Peyer's patch (tissue), 4 donors: Measurements from ENCODE around the gene OTOR. TPM values are rescaled to one million over a fixed set of nuclear protein-coding genes. Genes with fewer than 3 reads are reported as not detected.

Experiments used
- DNase-seq, 3 donors: peaks; one replicate each; pipeline ENCODE4 v3.0.0-alpha.2; 2017 to 2019
- H3K27ac ChIP-seq, 4 donors: fragments of 200-600 bp; sonication (generic); one replicate each; pipeline ENCODE4 v1.5.1; 2016 to 2019
- H3K27me3 ChIP-seq, 2 donors: fragments of 200-600 bp; sonication (generic); one replicate each; pipeline ENCODE4 v1.5.1; 2019
- H3K36me3 ChIP-seq, 3 donors: fragments of 200-600 bp; sonication (generic); one replicate each; pipeline ENCODE4 v1.5.1; 2016 to 2019
- H3K4me1 ChIP-seq, 4 donors: fragments of 200-600 bp; sonication (generic); one replicate each; pipeline ENCODE4 v1.5.1; 2016 to 2019
- H3K4me3 ChIP-seq, 4 donors: fragments of 200-600 bp; sonication (generic); 1 replicate in 3 of 4; 2 replicates in 1 of 4; pipeline ENCODE4 v1.5.1; 2016 to 2019; ENCODE audit warnings: mild to moderate bottlenecking in 1 of 4
- H3K9me3 ChIP-seq, 4 donors: fragments of 200-600 bp; sonication (generic); one replicate each; pipeline ENCODE4 v1.5.1; 2016 to 2019; ENCODE audit warnings: mild to moderate bottlenecking in 1 of 4
- CTCF ChIP-seq, 6 experiments: fragments of 450-650 bp in 4 of 6; fragments of 200-600 bp in 2 of 6; sonication (generic) in 1 of 6; IDR thresholded peaks; one replicate each; pipeline ENCODE4 v1.5.1; 2017 to 2019; ENCODE audit warnings: antibody characterized with exemption in 6 of 6, mild to moderate bottlenecking in 3 of 6, moderate library complexity in 1 of 6
- POLR2A ChIP-seq, 2 donors: fragments of 450-650 bp; IDR thresholded peaks; one replicate each; pipeline ENCODE4 v1.5.1; 2017; ENCODE audit warnings: antibody characterized with exemption in 2 of 2, mild to moderate bottlenecking in 2 of 2, moderate library complexity in 2 of 2
- total RNA-seq, 4 donors: library from RNA; depleted of rRNA; stranded (reverse); fragments of >200 nt; gene quantifications; one replicate each; pipeline ENCODE4 v1.1.0, GENCODE V29; 2016

The OTOR gene
- total RNA-seq, 4 donors from 2014 or later = not detected

- H3K27ac ChIP-seq = peak within 1 kb of the TSS; percentile 76 to 87 (median 78)
- peak; percentile 90 to 97 (median 91) for DNase-seq
- peaks cover 0 to 21% (median 0%) of the 10 kb centered on the region in 3 donors for H3K36me3 ChIP-seq
- H3K27me3 ChIP-seq = no peaks in the 10 kb centered on the region
- H3K9me3 ChIP-seq = no peaks in the 10 kb centered on the region
- peak in 1 of 6 experiments; percentile 5 for TF ChIP-seq CTCF (IDR thresholded peaks at IDR 0.05)
- TF ChIP-seq POLR2A (IDR thresholded peaks at IDR 0.05) = peak; percentile 52 to 78
- H3K4me1 ChIP-seq = peaks cover 0 to 14% (median 0%) of the 10 kb centered on the region in 4 donors
- H3K4me3 ChIP-seq = peak within 1 kb of the TSS; percentile 67 to 94 (median 86)
Measured at GRCh38 chr20:16729565-16730460, 18.3 kb upstream of the OTOR start, which contains the start of gene SNRPB2. Gene SNRPB2, plus strand, starts transcription at chr20:16730026. Its CDS starts 1,677 bp downstream, at chr20:16731703.

- H3K27me3 ChIP-seq = no peaks in the 10 kb centered on the region
- H3K9me3 ChIP-seq = no peaks in the 10 kb centered on the region
- TF ChIP-seq POLR2A (IDR thresholded peaks at IDR 0.05) (no peak), CTCF (IDR thresholded peaks at IDR 0.05) (no peak)
- no peak overlapping the region for H3K27ac ChIP-seq
- no peak overlapping the region for H3K4me3 ChIP-seq
- H3K36me3 ChIP-seq = peaks cover 0 to 46% (median 0%) of the 10 kb centered on the region in 3 donors
- H3K4me1 ChIP-seq = peaks cover 0 to 14% (median 0%) of the 10 kb centered on the region in 4 donors
- DNase-seq = no peak
Measured at GRCh38 chr20:16732506-16733152, 15.5 kb upstream of the OTOR start.

- no peak for TF ChIP-seq POLR2A (IDR thresholded peaks at IDR 0.05)
- H3K27me3 ChIP-seq = no peaks in the 10 kb centered on the region
- no peaks in the 10 kb centered on the region for H3K4me1 ChIP-seq
- no peak for DNase-seq
- H3K36me3 ChIP-seq = peaks cover 0 to 68% (median 0%) of the 10 kb centered on the region in 3 donors
- no peak overlapping the region for H3K4me3 ChIP-seq
- H3K9me3 ChIP-seq = no peaks in the 10 kb centered on the region
- no peak overlapping the region for H3K27ac ChIP-seq
Measured at GRCh38 chr20:16740365-16741072, 7.6 kb upstream of the OTOR start.

GRCh38 chr20:16744178-16744807 lies 3.9 kb upstream of the OTOR start:
- no peak for TF ChIP-seq CTCF (IDR thresholded peaks at IDR 0.05)
- Histone ChIP-seq H3K4me1 (no peaks in the 10 kb centered on the region), H3K27me3 (no peaks in the 10 kb centered on the region), H3K36me3 (peaks cover 0 to 33% (median 0%) of the 10 kb centered on the region in 3 donors), H3K9me3 (no peaks in the 10 kb centered on the region), H3K4me3 (no peak overlapping the region), H3K27ac (no peak overlapping the region)
- no peak for DNase-seq

- Histone ChIP-seq H3K27me3 (no peaks in the 10 kb centered on the region), H3K27ac (no peak overlapping the region), H3K4me1 (no peaks in the 10 kb centered on the region), H3K4me3 (no peak overlapping the region), H3K36me3 (peaks cover 0 to 24% (median 0%) of the 10 kb centered on the region in 3 donors), H3K9me3 (no peaks in the 10 kb centered on the region)
- DNase-seq = no peak
- no peak for TF ChIP-seq CTCF (IDR thresholded peaks at IDR 0.05)
- TF ChIP-seq POLR2A (IDR thresholded peaks at IDR 0.05) = no peak
Measured at GRCh38 chr20:16745204-16745603, 3.0 kb upstream of the OTOR start.
